ENCODE data around the gene HDAC1.
A peak's percentile ranks its signal among the peaks of the same experiment; 100 is the strongest.

The HDAC1 gene

DNA sequence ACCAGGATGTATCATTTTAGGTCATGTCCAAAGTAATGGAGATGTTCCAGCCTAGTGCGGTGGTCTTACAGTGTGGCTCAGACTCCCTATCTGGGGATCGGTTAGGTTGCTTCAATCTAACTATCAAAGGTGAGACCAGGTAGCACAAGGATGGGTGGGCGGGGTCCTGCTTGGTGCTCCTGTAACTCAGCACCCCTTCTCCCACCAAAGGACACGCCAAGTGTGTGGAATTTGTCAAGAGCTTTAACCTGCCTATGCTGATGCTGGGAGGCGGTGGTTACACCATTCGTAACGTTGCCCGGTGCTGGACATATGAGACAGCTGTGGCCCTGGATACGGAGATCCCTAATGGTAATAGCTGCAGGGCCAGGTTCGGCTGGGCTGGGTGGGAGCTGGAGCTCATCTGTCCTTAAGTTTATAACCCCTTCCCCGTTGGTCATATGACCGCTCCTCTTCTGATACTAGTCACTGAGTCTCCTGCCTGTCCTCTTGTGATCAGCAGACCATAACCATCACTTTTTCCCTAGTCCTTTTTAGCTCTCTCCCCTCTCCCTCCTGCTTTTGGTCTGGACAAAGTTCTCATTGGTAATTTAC lies 38.8 kb downstream of the HDAC1 start:
- DNase-seq: no peak

DNA sequence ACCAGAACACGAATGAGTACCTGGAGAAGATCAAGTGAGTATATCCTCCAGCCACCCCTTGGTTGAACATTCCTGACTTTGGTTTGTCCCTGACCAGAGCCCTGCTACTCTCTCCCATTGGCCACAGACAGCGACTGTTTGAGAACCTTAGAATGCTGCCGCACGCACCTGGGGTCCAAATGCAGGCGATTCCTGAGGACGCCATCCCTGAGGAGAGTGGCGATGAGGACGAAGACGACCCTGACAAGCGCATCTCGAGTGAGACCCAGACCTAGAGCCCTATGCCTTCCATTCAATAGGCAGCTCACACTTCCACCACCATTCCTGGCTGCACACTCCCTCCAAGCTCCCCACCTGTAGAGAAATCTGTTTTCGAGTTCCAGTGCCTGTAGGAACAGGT lies 39.7 kb downstream of the HDAC1 start:
- no peak for DNase-seq

DNA sequence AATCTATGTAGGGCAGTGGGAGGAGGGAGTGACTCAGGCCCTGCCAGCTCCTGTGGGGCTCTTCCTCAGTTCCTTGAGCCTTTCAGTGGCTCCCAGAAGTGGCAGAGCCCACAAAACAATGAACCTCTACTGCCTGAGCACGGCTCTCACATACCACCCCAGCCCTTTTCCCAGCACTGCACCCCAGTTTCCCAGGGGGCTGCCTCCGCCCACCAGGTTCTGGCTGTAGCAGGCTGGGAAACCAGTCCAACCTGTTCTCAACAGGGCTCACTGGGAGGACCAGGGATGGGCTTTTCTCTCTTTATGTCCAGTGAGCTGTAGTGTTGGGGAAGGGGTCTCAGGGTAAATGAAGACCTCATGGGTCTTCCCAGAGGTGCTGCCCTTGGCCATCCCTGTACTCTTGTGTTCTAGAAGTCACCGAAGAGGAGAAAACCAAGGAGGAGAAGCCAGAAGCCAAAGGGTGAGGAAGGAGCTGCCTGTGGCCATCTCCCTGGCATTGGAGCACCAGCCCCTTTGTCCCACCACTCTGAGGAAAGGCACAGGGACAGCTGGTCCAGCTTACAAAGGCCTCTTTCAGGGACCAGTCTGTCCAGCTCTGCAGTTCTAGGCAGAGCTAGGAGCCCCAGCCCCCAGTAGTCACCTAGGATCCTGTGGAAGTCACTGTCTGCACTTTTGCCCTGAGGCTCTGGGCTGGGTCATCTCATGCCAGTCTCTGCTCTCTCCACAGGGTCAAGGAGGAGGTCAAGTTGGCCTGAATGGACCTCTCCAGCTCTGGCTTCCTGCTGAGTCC lies 40.6 kb downstream of the HDAC1 start:
- no peak for DNase-seq

GRCh38 chr1:32333251-32333963 lies 41.5 kb downstream of the HDAC1 start:
- DNase-seq: peak; percentile 10

GRCh38 chr1:32334274-32334861 lies 42.5 kb downstream of the HDAC1 start:
- no peak for DNase-seq

DNA sequence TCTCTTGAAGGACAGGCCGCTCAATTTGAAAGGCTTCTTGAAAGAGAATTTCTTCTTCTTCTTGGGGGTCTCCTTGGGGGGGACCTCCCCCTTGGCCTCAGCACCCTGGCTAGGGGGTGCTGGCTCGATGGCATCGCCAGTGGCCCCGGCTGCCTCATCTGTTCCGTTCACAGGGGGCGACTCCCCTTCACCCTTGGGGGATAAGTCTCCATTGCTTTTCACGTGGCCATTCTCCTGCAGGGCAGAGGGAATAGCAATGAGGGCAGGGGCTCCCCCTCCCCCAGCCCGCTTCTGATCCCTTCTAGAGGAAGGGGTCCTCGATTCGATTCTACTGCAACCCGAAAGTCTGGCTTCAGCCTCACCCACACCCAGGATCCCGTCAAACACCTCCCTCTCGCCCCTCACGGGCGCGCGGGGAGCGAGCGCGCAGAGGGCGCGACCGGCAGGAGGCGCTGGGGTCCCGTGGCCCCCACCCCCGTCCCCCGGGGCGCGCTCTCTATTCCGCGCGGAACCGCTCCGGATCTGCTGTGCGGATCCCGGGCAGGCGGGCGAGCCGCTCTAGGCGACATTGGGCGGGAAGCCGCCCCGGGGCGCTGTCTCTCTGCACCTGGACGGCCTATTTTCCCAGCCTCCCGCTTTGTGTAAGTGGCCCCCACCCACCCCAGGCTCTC lies 43.1 kb downstream of the HDAC1 start:
- DNase-seq: peak; percentile 72

- peak; percentile 10 for DNase-seq
These were observed 43.6 kb downstream of the HDAC1 start for GRCh38 chr1:32335535-32335789.

DNA sequence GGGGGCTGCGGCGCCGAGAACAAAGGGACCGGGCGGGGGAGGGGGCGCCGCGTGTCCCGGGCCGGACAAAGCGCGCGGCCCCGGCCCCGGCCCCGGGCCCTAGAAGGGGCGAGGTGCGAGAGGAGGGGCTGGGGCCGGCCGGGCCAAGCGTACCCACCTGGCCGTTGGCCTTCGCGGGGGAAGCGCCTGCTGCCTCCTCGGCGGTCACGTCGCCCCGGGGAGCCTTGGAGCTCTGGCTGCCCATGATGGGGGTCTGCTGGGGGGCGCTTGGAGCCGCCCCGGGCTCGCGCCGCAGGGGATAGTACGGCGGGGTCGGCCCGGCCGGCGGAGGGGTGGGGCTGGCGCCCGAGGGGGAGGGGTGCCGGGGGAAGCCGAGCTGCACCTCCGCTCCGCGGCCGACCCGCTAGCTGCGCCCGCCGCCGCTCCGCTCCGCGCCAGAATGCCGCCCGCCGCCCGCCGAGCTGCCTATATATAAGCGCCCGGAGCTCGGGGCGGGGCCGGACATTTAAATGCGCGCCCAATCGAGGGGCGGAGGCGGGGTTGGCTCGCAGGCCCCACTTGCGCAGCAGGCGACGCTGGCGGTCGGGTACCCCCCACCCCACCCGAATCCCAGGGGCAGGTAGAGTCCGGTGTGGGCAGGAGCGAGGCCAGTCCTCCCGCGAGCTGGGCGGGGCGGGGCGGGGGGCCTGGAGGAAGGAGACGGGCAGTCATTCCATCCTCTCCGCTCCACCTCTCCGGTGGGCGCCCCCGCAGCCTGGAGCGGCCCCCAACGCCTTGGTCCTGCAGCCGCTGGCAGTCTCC lies 44.1 kb downstream of the HDAC1 start, which contains the start of gene MARCKSL1:
Gene MARCKSL1 (minus strand): TSS at position 444 of the 801 bp plus-strand sequence. CDS start 200 bp downstream, at position 244.
- DNase-seq: peak; percentile 89

DNA sequence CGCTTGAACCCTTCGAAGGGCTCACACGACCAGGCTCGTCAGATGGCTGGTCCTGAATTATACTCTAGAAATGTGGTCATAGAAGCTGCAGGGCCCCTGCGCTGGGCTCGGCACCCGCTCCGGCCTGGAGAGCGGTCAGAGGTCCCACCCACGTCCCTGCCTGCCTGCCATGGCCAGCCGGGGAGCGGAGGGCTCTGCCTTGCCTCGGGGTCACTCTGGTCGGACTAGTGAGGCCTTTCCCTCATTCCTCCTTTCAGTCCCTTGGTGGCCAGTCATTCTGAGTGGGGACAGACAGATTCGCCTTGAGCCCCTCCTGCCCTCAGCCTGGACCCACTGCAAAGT lies 44.7 kb downstream of the HDAC1 start:
- DNase-seq: no peak

- DNase-seq: peak; percentile 76
These were observed 45.2 kb downstream of the HDAC1 start for GRCh38 chr1:32336963-32337675.

DNA sequence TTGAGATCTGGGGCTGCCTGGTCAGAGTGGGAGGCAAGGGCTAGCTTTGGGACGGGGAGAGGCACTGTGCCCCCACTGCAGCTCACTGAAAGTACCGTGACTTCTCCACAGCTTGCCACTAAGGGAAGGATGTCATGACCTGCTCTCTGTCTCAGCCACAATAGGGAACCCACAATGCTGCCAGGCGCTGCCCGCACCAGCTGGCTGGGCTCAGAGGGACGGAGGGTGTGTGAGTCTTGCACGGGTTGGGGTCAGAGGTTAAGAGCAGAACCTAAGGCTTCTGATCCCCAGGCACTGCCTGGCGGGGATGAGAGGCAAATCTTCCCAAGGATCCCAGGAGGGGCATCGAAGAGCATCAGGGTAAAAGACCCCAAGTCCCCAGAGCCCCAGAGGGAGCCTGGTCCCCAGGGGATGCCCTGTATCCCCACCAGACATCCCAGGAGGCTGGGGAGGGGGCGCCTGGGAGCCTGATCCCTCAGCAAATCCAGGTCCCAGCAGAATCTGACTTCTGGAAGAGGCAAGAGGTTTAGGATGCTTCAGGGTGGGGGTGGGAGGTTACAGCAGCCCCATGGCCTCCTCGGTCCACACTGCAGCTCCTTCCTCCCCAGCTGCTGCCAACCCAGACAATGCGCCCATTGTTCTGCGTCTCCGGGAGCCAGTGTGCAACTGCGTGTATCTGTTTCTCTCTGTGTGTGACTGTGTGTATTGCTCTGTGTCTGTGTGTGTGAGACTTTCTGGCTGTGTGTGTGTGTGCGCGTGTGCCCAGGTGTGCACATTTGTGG lies 46.2 kb downstream of the HDAC1 start:
- peak; percentile 40 for DNase-seq

GRCh38 chr1:32338637-32339145 lies 46.8 kb downstream of the HDAC1 start:
- DNase-seq: no peak

DNA sequence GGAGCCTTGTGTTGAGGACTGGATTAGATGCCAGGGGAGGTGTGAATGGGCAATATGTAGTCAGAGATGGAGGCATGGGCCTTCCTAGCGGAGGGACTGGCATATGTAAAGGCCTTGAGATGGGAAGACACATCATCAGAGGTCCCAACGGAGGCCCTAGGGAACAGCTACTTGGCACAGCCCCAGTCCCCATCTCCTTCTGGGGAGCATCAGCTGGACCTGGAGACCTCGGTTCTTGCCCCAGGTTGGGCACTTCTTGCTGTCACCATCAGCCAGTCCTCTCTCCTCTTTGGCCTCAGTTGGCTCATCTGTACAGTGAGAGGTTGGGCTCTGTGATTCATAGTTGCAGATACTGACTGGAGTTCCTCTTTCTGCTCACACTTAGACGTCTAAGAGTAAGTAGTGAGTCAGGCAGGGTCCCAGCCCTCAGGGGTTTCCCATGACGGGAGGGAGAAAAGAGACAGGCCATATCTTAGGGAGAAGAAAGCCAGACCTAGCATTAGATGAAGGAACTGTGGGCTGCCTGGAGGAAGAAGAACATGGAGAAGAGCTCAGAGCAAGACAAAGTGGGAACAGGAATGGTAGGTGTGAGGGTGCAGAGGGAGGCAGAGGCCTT lies 47.6 kb downstream of the HDAC1 start:
- DNase-seq: no peak

DNA sequence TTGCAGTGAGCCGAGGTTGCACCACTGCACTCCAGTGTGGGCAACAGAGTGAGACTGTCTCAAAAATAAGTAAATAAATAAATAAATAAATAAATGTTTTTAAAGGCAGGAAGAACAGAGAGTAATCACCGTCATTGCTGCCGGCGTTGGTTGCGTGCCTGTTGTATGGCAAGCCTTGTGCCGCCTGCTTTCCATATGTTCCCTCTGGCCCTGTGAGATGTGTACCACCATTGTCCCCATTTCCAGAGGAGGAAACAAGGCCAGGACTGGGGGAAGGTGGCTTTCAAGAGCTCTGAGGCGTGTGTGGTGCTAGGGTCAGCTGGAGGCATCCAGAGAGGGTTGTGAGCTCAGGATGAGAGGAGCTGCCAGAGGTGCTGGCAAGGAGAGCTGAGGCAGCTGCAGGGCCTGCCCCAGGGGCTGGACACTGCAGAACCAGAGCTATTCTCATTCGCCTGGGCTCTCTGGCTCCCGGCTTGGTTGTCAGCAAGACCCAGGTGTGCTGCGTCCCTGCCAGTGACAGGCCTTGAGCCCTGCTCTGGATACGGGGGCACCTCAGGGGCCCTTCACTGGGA lies 49.4 kb downstream of the HDAC1 start:
- no peak for DNase-seq

DNA sequence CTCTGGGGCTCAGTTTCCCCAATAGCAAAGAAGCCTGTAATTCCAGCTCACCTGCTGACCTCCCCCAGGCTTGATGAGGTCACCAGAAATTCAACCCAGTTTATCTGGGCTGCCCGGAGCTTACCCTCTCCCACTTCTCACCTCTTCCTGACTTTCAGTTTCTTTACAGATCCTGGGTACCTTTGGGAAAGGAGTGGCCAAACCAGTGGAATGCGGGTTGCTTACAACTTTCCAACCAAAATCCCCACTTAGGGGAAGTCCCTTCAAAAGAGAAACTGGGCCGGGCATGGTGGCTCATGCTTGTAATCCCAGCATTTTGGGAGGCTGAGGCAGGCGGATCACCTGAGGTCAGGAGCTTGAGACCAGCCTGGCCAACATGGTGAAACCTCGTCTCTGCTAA lies 50.1 kb downstream of the HDAC1 start:
- no peak for DNase-seq

DNA sequence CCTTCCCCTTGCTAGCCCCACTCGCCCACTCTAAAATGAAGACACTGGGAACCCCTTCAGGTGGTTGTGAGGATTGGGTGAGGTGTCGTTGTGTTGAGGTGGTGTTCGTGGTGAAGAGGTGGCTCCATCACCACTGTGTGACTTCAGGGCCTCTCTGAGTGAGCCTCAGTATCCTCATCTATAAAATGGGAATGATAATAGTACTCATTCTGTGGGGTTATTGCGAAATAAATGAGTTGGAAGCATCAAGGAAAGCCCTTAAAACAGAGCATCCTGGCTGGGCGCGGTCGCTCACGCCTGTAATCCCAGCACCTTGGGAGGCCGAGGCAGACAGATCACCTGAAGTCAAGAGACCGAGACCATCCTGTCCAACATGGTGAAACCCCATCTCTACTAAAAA lies 50.8 kb downstream of the HDAC1 start:
- no peak for DNase-seq

DNA sequence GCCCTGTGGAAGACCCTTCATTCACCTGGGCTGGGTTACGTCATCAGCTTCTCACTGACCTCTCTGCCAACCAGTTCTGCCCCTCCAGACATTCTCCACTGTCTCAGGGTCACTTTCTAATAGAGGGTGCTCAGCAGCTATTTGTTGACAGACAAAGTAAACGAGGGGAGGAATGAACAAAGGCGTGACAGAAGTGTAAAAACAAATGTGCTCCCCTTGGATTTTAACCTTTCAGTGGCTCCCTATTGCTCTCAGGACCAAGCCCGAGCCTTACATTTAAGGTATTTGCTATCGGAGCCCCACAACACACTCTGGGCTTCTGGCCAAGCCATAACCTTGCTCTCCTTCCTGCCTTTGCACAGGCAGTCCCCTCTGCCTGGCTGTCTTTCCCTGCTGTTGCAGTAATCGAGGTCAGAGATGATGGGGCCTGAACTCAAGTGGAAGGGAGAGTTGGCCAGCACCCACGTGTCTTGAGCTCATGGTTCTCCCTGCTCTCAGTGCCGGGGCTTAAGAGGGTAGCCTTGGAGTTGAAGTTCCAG lies 53.5 kb downstream of the HDAC1 start:
- DNase-seq: no peak

DNA sequence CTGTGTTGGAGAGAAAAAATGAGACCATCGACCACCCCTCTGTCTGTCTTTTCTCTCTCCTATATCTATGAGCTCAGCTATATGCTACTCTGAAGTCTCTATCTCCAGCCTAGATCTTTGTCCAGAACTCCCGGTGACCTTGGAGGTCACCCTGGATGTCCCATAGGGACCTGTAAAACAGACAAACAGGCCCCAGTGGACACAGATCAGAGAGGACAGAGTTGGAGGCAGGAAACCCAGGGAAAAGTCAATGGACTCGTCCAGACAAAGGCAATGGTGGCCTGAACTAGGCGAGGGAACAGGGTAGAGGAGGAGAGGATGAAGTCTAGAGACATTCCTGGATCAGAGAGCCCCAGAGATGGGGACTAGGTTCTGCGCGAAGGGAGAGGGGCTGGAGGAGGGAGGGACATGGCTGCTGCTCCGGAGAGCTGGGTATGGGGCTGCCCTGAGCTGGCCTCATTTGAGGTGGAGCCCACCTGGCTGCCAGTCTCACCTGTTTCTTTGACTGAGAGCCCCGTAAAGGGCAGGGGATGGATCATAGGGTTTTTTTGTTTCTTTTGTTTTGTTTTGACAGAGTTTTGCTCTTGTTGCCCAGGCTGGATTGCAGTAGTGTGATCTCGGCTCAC lies 54.8 kb downstream of the HDAC1 start:
- no peak for DNase-seq

DNA sequence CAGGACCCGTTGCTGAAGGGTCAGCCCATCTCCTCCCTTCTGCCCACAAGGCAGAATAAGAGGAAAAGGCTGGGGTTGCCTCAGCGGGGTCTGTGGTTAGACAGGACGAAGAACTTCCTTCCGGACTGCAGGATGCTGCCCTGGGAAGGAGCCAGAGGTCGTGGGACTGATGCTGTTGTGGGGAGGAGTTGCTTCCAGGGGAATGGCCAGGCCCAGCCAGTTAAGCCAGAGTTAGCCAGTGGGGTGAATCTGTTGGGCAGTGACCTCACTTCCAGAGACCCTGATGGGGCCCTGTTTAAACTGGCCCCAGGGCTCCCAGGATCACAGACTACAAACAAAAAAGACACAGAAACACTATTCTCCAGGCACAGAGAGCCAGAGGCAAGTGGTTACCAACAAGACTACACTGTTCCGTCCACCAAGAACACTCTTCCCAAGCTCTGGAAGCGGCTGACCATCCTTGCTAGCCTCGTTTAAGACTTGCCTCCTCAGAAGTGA lies 57.4 kb downstream of the HDAC1 start:
- no peak for DNase-seq
